DND-41 (cell line): Measurements from ENCODE around the gene PSMD3.

Experiments
- CTCF ChIP-seq: IDR thresholded peaks from 2 replicates; pipeline ENCODE4 v1.5.1; 2012; ENCODE audit warnings: borderline replicate concordance, low read length, moderate library complexity, mild to moderate bottlenecking; ENCODE audit not compliant: poor library complexity, severe bottlenecking; ENCODE audit errors: extremely low read depth
- EZH2 ChIP-seq: IDR thresholded peaks from 3 replicates; pipeline ENCODE4 v1.6.1; 2012; ENCODE audit warnings: borderline replicate concordance, low read depth, mild to moderate bottlenecking, moderate library complexity, low read length, inconsistent platforms; ENCODE audit not compliant: severe bottlenecking

- TF ChIP-seq EZH2 = no peak
- TF ChIP-seq CTCF = no peak
Measured at GRCh38 chr17:39995438-39995837, 14.8 kb downstream of the PSMD3 start.
